Measurements from ENCODE around the gene NCOR2. TPM values are rescaled to one million over a fixed set of nuclear protein-coding genes. Genes with fewer than 3 reads are reported as not detected.

Gene NCOR2
- 57.1 and 62.7 TPM in 2 replicates for total RNA-seq

DNA sequence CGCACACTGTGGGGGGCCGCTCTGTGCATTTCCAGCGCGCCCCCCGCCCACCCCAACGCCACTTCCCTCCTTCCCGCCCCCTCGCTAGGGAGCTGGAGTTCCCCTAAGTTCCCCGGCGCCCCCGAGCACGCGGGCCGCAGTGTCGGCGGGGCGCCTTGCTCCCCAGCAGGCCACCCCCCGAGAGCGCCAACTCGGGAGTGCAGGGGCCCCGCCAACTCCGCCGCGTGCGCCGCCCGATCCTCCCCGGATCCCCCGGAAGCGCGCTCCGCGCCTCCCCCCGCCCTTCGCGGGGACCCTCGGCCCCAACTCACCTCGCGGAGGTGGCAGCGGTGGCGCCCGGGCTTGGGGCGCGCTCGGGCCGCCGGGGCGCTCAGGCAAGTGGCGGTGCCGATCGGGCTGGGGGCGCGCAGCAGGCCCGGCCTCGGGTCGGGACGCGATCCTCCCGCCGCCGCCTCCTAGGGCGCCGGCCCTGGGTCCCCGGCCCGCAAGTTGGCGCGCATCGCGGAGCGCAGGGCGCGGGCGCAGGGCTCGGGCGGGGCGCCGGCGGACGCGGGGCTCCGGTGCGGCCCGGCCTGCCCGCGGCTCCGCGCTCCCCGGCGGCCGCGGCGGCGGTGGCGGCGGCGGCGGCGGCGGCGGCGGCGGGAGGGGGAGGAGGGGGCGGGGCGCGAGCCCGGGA lies at the start of gene NCOR2:
Gene NCOR2 (minus strand): TSS at position 616 of the 676 bp plus-strand sequence. CDS start 72,361 bp downstream, outside the sequence.

Data from vein endothelial cell (primary cell).